Neural cell (in vitro differentiated cells): Measurements from ENCODE around the gene PAPLN.

Source experiments
- EP300 ChIP-seq: fragments of 450-650 bp; conservative IDR thresholded peaks from 2 replicates; pipeline ENCODE4 v1.6.1; 2014; ENCODE audit warnings: antibody characterized with exemption, mild to moderate bottlenecking, moderate library complexity; ENCODE audit not compliant: poor library complexity, severe bottlenecking
- EZH2 ChIP-seq: fragments of 200-600, 300-800 bp; shearing (Covaris generic), sonication (generic); IDR thresholded peaks from 2 replicates; pipeline ENCODE4 v1.6.1; 2014; ENCODE audit warnings: antibody characterized with exemption, low read length, borderline replicate concordance, mild to moderate bottlenecking; ENCODE audit not compliant: insufficient read depth, poor library complexity, severe bottlenecking
- POLR2AphosphoS5 ChIP-seq: IDR thresholded peaks from 2 replicates; pipeline ENCODE4 v1.6.1; 2012
- RAD21 ChIP-seq: fragments of 450-650 bp; conservative IDR thresholded peaks from 2 replicates; pipeline ENCODE4 v1.6.1; 2014; ENCODE audit warnings: antibody characterized with exemption, mild to moderate bottlenecking, moderate library complexity
- SMC3 ChIP-seq: fragments of 450-650 bp; conservative IDR thresholded peaks from 2 replicates; pipeline ENCODE4 v1.6.1; 2014; ENCODE audit warnings: antibody characterized with exemption, mild to moderate bottlenecking, moderate library complexity; ENCODE audit not compliant: poor library complexity
- TAF1 ChIP-seq: IDR thresholded peaks from 2 replicates; pipeline ENCODE4 v1.6.1; 2012; ENCODE audit warnings: low read depth
- TF ChIP-seq, protein P1 (sequence below): fragments of 450-650 bp; IDR thresholded peaks from 2 replicates; pipeline ENCODE4 v1.5.1; 2014; ENCODE audit warnings: antibody characterized with exemption, mild to moderate bottlenecking, moderate library complexity; ENCODE audit not compliant: poor library complexity, severe bottlenecking

DNA sequence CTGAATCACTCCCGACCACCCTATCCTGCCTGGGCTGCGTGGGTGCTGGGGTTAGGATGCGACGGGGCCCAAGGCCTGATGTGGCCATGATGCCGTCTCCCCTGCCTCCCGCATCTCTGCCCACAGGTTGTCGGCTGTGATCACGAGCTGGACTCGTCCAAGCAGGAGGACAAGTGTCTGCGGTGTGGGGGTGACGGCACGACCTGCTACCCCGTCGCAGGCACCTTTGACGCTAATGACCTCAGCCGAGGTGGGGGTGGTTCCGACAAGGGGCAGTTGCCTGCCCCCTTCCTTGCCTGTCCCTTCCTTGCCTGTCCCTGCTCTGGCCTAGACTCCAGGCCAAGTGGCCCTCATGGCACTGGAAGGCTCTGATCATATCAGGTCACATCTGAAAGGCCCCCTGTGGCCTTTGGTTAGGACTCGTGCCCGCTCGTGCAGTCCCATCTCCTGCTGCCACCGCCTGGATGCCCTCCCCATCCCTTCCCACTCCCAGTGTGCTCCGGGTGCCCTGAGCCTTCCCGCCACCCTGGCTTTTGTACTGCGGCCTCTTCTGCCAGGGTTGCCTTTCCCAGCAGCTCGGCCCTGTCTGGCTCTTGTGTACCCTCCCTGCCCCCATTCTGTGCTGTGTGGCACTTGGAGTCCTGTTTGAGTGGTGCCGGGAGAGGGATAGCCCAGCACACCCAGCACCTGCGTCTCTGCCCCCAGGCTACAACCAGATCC is 13.6 kb downstream of the PAPLN start:
- TF ChIP-seq EZH2 (no peak), POLR2AphosphoS5 (no peak), SMC3 (no peak), RAD21 (no peak), EP300 (no peak), TAF1 (no peak)
- TF ChIP-seq, protein P1, sequence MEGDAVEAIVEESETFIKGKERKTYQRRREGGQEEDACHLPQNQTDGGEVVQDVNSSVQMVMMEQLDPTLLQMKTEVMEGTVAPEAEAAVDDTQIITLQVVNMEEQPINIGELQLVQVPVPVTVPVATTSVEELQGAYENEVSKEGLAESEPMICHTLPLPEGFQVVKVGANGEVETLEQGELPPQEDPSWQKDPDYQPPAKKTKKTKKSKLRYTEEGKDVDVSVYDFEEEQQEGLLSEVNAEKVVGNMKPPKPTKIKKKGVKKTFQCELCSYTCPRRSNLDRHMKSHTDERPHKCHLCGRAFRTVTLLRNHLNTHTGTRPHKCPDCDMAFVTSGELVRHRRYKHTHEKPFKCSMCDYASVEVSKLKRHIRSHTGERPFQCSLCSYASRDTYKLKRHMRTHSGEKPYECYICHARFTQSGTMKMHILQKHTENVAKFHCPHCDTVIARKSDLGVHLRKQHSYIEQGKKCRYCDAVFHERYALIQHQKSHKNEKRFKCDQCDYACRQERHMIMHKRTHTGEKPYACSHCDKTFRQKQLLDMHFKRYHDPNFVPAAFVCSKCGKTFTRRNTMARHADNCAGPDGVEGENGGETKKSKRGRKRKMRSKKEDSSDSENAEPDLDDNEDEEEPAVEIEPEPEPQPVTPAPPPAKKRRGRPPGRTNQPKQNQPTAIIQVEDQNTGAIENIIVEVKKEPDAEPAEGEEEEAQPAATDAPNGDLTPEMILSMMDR, result no peak
